Osteoblast (primary cell): ENCODE data around the gene STX8. TPM values are rescaled to one million over a fixed set of nuclear protein-coding genes. Genes with fewer than 3 reads are reported as not detected.

Source experiments
- DNase-seq: peaks from one replicate; pipeline ENCODE4 v3.0.0; 2011; ENCODE audit warnings: low spot score, mixed read lengths; ENCODE audit not compliant: insufficient read length; ENCODE audit errors: missing footprints
- H2AFZ ChIP-seq: 2 replicates; pipeline ENCODE4 v1.6.0; 2011; ENCODE audit warnings: mild to moderate bottlenecking, low read length
- H3K27ac ChIP-seq: 2 replicates; pipeline ENCODE4 v1.5.1; 2011; ENCODE audit warnings: mild to moderate bottlenecking, low read depth, low read length, moderate library complexity
- H3K27me3 ChIP-seq: 2 replicates; pipeline ENCODE4 v1.6.0; 2012; ENCODE audit warnings: mild to moderate bottlenecking, control low read depth, inconsistent platforms, low read length, moderate library complexity; ENCODE audit not compliant: insufficient read depth
- H3K36me3 ChIP-seq: 2 replicates; pipeline ENCODE4 v1.5.1; 2011; ENCODE audit warnings: mild to moderate bottlenecking, low read length, control low read depth, moderate library complexity; ENCODE audit not compliant: insufficient read depth
- H3K4me1 ChIP-seq: 2 replicates; pipeline ENCODE4 v1.5.1; 2011; ENCODE audit warnings: mild to moderate bottlenecking, low read length, control low read depth, moderate library complexity; ENCODE audit not compliant: insufficient read depth
- H3K4me2 ChIP-seq: 2 replicates; pipeline ENCODE4 v1.6.0; 2011; ENCODE audit warnings: mild to moderate bottlenecking, low read length; ENCODE audit not compliant: insufficient read depth
- H3K4me3 ChIP-seq: fragments of 200-600 bp; sonication (generic); 3 replicates; pipeline ENCODE4 v1.5.1; 2012; ENCODE audit warnings: mild to moderate bottlenecking, low read length, inconsistent platforms; ENCODE audit not compliant: insufficient read depth
- H3K79me2 ChIP-seq: 2 replicates; pipeline ENCODE4 v1.6.0; 2012; ENCODE audit warnings: mild to moderate bottlenecking, low read length, control low read depth, inconsistent platforms; ENCODE audit not compliant: insufficient read depth
- H3K9me3 ChIP-seq: 2 replicates; pipeline ENCODE4 v1.5.1; 2011; ENCODE audit warnings: low read depth, low read length, control low read depth
- H4K20me1 ChIP-seq: 2 replicates; pipeline ENCODE4 v1.6.0; 2012; ENCODE audit warnings: mild to moderate bottlenecking, low read length, control low read depth; ENCODE audit not compliant: insufficient read depth
- CTCF ChIP-seq: IDR thresholded peaks from 2 replicates; pipeline ENCODE4 v1.5.1; 2011; ENCODE audit warnings: mild to moderate bottlenecking, low read depth, low read length, moderate library complexity; ENCODE audit errors: extremely low read depth
- total RNA-seq: library from RNA; depleted of rRNA; stranded (reverse); fragments of >200 nt; gene quantifications from 2 replicates; pipeline ENCODE4 v1.2.3, GENCODE V29; 2012

STX8 gene
- total RNA-seq, 1 donor, result 72.7 TPM

GRCh38 chr17:9520649-9521048 lies 55.0 kb downstream of the STX8 start:
- Histone ChIP-seq H3K4me2 (no peak overlapping the region), H3K4me1 (no peaks in the 10 kb centered on the region)
- no peak for DNase-seq

GRCh38 chr17:9519583-9520272 lies 55.9 kb downstream of the STX8 start:
- Histone ChIP-seq H3K4me2 (no peak overlapping the region), H4K20me1 (peaks cover 3% of the 10 kb centered on the region), H3K27me3 (no peaks in the 10 kb centered on the region), H3K79me2 (no peaks in the 10 kb centered on the region), H3K9me3 (no peaks in the 10 kb centered on the region), H3K4me3 (no peak overlapping the region), H2AFZ (no peak overlapping the region), H3K36me3 (no peaks in the 10 kb centered on the region), H3K27ac (no peak overlapping the region), H3K4me1 (no peaks in the 10 kb centered on the region)
- TF ChIP-seq CTCF, result no peak
- DNase-seq, result no peak

More at GRCh38 chr17:9520649-9521048, 55.0 kb downstream of the STX8 start:
- H3K27ac ChIP-seq, result no peak overlapping the region
- H2AFZ ChIP-seq, result no peak overlapping the region
- no peaks in the 10 kb centered on the region for H3K79me2 ChIP-seq
- no peak overlapping the region for H3K4me3 ChIP-seq
- no peak for TF ChIP-seq CTCF
- H3K9me3 ChIP-seq, result no peaks in the 10 kb centered on the region
- no peaks in the 10 kb centered on the region for H3K27me3 ChIP-seq
- H3K36me3 ChIP-seq, result no peaks in the 10 kb centered on the region
- peaks cover 3% of the 10 kb centered on the region for H4K20me1 ChIP-seq

GRCh38 chr17:9517396-9517795 lies 58.2 kb downstream of the STX8 start:
- H3K4me3 ChIP-seq, result no peak overlapping the region
- H3K27ac ChIP-seq, result no peak overlapping the region
- no peak for DNase-seq
- no peaks in the 10 kb centered on the region for H3K36me3 ChIP-seq
- H3K4me1 ChIP-seq, result peaks cover 1% of the 10 kb centered on the region
- no peak for TF ChIP-seq CTCF
- no peak overlapping the region for H3K4me2 ChIP-seq
- H3K27me3 ChIP-seq, result no peaks in the 10 kb centered on the region
- no peaks in the 10 kb centered on the region for H3K79me2 ChIP-seq
- H3K9me3 ChIP-seq, result no peaks in the 10 kb centered on the region
- peaks cover 6% of the 10 kb centered on the region for H4K20me1 ChIP-seq
- no peak overlapping the region for H2AFZ ChIP-seq

GRCh38 chr17:9513266-9513665 lies 62.4 kb downstream of the STX8 start:
- no peak for TF ChIP-seq CTCF
- Histone ChIP-seq H3K27me3 (no peaks in the 10 kb centered on the region), H3K4me3 (no peak overlapping the region), H3K9me3 (no peaks in the 10 kb centered on the region), H3K4me2 (no peak overlapping the region), H3K36me3 (no peaks in the 10 kb centered on the region), H3K27ac (no peak overlapping the region), H4K20me1 (peaks cover 5% of the 10 kb centered on the region), H2AFZ (no peak overlapping the region), H3K79me2 (peaks cover 3% of the 10 kb centered on the region), H3K4me1 (peaks cover 3% of the 10 kb centered on the region)
- no peak for DNase-seq
